Measurements from ENCODE around the gene NINL.
"Not testable (repeated sequence)": the region's sequence is repeated elsewhere in the genome, so short reads cannot be mapped to it uniquely, and the experiment has no call there.

The NINL gene

DNA sequence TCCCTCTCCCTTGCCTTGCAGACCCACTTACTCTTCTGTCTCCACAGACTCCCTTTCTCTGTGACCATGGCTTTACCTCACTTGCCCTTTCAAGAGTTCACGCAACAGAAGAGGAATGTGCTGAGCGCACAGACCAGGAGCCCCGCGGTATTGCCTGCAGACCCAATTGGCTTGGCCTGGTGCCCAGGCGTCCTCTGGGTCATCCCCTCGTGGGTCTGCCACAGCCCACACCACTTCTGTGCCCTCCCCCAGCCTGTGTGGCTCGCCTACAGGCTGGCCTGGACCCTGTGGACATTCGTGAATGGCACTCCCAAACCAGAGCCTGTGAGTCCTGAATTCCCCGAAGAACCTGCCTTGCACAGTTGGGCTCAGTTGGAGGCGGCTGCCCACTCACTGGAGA, 15.3 kb upstream of the NINL start:
- DNase-seq (ENCODE audit: extremely low read depth in 1 of 2, low read depth in 1 of 2), result no peak

DNA sequence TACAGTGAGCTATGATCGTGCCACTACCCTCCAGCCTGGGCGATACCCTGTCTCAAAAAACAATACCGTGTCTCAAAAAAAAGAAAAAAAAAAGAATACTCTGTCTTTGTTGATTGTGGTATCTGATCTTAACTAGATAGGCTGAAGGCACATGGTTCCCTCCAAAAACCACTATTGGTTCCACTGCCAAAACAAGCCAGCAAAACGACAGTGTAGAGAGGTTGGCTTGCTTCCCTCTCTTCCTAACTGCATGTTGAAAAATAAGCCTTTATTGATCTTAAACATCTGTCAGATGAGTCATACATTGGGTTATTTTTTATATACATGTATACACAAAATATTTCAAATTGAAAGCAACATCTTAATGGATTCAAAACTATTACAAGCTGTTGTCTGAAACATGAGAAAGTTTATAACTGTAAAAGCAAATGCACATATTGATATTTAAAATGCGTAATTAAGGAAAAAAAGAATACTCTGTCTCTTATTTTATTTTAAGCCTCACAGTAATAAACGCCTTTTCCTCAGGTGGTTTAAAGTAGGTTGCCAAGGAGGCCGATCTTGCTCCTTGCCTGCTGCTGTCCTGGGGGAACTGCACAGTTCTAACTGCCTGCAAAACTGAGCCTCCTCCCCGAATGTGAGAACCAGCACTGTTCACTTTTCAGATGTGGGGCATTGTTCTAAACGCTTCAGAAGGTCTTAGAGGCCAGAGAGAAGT, 7.0 kb upstream of the NINL start:
- DNase-seq (ENCODE audit: extremely low read depth in 1 of 2, low read depth in 1 of 2), result no peak

DNA sequence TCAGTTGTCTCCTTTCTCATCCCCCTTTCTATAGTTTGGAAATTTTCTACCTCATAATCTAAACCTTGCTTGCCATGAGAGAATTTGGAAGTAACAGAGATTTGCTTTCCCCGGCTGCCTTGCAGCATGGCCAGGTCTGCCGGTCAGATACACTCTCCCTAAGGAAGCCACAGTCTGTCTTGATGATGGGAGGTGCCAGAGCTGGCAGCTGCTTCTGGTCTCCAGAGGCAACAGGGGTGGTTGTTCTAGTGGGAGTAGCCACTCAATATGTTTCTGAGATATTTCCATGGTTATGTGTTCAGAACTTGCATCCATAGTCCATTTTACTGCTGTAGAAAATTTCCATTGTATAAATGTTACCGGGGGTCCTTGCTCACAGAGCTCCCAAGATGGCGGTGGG, 5.4 kb upstream of the NINL start:
- DNase-seq (ENCODE audit: extremely low read depth in 1 of 2, low read depth in 1 of 2), result not testable (repeated sequence)

DNA sequence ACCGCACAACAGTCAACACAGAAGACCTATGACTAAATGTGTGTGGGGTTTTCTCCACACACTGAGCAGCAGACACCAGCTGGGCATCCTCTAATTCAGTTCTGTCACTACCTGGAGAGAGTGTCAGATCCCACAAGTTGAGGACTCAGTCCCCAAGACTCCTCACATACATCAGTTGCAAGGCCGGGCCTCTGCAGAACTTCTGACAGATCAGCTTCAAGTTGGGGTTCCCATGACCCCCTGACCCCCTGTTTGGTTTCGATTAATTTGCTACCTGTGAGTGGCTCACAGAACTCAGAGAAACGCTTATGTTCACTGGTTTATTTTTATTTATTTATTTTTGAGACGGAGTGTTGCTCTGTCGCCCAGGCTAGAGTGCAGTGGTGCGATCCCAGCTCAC, 3.2 kb upstream of the NINL start:
- no peak for DNase-seq (ENCODE audit: extremely low read depth in 1 of 2, low read depth in 1 of 2)

DNA sequence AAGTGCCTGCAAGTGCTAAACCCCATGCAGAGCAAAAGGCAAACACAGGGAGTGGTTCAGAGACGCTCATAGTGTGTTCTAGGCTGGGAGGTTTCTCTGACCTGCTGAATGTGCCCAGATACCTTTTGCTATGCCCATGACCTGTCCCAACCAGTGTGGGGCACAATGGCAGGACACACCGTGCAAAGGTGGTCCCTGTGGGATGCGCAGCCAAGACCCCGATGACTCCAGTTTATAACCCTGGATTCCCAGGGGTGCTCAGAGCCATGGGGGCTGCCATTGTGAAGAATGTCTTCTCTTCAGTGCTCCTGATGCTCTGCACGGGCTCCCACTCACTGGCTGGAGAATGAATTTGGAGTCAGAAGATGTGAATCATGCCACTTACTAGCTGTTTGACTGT, 2.2 kb upstream of the NINL start:
- no peak for DNase-seq (ENCODE audit: extremely low read depth in 1 of 2, low read depth in 1 of 2)

DNA sequence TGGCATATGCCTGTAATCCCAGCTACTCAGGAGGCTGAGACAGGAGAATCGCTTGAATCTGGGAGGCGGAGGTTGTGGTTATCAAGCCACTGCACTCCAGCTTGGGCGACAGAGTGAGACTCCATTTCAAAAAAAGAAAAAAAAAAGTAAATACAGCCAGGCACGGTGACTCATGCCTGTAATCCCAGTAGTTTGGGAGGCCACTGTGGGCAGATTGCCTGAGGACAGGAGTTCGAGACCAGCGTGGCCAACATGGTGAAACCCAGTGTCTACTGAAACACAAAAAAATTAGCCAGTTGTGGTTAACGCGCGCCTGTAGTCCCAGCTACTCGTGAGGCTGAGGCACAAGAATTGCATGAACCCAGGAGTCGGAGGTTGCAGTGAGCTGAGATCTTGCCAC, 1.5 kb upstream of the NINL start:
- DNase-seq (ENCODE audit: extremely low read depth in 1 of 2, low read depth in 1 of 2), result no peak

DNA sequence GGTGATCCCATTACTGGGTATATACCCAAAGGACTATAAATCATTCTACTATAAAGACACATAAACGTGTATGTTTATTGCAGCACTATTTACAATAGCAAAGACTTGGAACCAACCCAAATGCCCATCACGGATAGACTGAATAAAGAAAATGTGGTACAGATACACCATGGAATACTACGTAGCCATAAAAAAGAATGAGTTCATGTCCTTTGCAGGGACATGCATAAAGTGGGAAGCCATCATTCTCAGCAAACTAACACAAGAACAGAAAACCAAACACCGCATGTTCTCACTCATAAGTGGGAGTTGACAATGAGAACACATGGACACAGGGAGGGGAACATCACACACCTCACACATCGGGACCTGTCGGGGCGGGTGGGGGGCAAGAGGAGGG, 1.7 kb downstream of the NINL start:
- DNase-seq (ENCODE audit: extremely low read depth in 1 of 2, low read depth in 1 of 2), result not testable (repeated sequence)

DNA sequence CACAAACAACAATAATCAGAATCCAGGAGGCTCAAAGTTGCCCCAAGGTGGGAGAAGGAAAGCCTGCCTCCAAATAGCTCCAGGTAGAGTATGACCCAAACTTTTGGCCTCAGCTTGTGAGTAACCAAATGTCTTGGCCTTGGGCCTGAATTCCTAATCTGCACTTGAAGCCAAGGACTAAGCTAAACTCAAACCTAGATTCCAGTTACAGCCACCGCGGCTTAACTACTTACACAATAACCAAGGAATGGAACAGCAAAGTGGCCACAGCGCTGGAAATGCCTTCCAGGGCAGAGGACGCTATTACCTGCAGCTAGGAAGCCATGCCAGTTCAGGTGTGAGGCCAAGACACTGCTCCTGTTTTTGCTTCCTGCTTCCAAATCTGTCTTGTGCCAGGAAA, 4.6 kb downstream of the NINL start:
- DNase-seq (ENCODE audit: extremely low read depth in 1 of 2, low read depth in 1 of 2), result no peak

DNA sequence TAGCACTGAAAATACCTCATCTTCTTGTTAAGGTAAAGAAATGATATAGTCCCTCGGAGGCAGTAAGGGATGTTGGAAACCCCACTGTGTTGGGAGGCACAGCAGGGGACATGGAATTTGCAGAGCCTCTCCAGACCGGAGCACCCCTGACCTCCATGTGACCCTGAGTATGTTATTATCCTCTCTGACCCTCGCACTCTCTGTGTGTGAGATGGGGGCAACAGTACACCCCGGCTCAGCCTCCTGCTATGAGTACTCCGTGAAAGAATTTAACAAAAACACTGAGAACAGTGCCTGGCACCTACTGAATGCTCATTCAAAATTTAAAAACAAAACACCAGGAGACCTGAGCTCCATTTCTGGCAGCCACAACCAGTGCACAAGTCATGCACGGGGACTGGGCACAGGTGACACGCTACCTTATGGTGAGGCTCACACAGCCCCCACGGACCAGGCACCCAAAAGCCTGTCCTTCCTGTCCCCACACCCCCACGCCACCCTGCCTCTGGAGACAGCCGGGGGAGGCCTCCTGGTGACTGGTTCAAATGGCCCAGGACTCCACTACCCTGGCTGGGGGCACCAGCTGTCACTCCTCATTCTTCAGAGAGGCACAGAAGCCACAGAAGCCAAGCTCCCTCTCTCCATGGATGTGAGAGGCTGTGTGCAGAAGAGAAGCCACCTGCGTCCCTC, 6.1 kb downstream of the NINL start:
- DNase-seq (ENCODE audit: extremely low read depth in 1 of 2, low read depth in 1 of 2), result no peak

DNA sequence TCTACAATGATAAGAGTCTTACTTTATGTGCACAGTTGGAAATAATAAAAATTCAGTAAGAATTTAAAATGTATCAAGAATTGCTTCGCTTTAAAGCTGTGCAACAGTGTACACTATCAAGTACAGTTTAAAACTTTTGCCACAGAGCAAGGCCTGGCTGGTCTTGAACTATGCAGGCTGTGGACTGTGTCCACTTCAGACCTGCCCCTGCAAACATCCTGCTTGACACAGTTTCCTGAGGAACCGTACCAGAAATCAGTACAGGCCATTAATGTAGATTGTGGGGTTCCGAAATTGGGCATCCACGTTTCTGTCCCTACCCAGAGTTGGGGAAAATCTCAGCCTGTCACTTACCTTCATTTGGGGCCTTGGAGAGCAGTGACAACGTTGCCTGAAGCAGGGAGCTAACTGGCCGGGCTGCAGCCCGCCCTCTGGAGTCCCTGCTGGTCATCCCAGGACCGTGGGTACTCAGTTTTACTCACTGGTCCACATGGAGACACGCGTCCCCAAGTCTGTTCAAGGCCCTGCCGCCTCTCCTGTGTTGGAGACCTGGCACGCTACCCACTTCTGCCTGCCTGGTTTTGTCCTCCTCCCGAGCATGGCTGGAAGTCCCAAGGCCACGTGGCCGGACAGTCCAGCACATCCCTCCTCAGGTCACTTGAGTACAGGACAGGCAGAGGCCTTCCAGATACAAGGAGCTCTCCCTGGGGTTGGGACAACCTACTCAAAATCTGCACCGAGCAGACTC, 8.4 kb downstream of the NINL start:
- no peak for DNase-seq (ENCODE audit: extremely low read depth in 1 of 2, low read depth in 1 of 2)

DNA sequence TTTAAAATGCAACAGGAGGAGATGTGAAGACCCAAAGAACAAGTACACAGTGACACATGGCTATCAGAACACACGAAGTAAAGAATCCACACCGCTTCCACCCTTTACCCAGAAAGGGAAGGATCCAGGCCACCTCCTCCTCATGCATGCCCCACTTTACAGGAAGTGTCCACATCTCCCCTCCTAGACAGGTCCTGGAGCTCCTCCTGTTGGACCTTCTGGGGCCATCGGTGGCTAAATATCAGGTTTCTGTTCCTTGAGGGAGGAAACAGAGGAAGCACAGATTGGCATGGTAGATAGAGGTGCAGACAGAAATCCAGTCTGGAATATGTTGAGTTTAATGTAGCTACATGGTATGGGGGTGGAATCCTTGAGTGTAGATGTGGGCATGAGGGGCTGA, 10.9 kb downstream of the NINL start:
- no peak for DNase-seq (ENCODE audit: extremely low read depth in 1 of 2, low read depth in 1 of 2)

DNA sequence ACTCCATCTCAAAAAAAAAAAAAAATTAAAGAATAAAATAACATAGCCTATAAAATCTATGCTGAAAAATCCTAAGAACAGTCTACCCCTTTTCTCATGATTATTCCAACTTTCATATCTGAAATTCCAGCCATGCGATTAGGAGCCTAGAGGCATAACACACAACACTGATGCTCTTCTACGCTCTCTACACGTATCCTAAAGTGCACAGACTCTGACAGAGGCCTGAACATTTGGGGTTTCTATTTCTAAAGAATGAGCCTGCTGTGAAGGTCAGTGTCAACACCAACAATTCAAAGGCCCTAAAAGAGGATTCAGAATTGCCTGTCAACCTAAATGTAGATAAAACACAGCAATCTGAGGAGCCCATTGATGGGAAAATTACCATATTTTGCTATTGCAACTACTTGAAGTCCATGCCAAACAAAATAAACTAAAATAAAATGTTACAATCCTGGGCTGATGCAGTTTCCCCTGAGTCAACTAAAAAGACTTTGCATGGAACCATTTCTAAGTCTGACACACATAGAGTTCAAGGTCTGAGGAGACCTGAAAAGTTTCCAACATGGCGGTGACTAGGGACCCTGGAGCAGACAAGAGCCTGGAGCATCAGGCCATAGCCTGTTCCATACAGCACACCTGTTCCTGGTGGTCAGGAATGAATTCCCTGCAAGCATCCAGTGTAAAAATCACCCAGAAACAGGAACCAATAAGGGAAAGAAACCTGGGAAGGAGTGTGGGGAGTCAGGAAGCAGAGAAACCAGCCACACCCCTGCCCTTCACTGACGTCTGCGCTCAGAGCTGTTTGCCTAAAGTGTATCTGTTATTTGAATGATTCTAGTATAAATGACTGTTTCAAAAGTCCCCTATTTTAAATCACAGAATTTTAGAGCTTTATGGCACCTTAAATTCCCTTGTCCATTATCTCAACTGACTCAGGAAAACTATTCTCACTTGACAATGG, 11.8 kb downstream of the NINL start:
- DNase-seq (ENCODE audit: extremely low read depth in 1 of 2, low read depth in 1 of 2), result no peak

DNA sequence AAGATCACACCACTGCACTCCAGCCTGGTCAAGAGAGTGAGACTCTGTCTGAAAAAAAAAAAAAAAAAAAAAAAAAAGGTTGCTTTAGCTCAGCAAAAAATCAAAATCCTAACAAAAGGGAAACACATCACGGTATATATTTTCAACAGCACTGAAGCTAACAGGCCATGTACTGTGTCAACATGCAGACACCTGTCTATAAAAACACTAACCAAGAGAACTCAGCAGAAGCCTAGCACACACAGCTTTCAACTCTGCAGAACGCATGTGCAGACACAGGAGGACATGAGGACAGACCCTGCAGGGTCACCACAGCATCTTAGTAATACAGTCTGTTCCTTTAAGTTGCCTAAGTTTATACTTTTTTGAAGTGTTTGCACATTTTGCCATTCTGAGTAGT, 13.5 kb downstream of the NINL start:
- DNase-seq (ENCODE audit: extremely low read depth in 1 of 2, low read depth in 1 of 2), result no peak

DNA sequence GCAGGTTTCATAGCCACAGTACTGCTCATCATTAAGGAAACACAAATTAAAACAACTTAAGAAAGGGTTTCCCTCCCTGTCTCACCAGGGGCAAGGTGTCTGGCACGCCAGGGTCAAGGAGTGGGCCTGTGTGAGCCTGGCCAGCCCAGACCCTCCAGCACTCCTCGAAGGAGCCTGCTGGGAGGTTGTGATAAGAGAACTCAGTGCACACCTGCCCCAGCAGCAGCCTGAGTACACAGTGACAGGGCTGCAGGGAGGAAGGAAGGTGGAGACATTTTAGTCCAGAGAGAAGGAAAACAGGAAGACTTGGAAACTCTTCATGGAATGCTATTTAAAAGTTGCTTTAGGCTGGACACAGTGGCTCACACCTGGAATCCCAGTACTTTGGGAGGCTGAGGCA, 14.1 kb downstream of the NINL start:
- DNase-seq (ENCODE audit: extremely low read depth in 1 of 2, low read depth in 1 of 2), result no peak

DNA sequence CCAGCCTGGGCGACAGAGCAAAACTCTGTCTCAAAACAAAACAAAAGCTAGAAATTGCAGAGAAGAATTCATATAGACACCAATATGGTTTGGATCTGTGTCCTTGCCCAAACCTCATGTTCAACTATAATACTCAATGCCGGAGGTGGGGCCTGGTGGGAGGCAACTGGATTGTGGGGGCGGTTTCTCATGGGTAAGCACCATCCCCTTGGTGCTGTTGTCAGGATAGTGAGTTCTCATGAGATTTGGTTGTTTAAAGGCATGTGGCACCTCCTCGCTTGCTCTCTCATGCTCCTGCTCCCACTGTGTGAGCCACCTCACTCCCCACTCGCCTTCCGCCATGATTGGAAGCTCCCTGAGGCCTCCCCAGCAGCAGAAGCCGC, 15.2 kb downstream of the NINL start:
- DNase-seq (ENCODE audit: extremely low read depth in 1 of 2, low read depth in 1 of 2), result no peak

DNA sequence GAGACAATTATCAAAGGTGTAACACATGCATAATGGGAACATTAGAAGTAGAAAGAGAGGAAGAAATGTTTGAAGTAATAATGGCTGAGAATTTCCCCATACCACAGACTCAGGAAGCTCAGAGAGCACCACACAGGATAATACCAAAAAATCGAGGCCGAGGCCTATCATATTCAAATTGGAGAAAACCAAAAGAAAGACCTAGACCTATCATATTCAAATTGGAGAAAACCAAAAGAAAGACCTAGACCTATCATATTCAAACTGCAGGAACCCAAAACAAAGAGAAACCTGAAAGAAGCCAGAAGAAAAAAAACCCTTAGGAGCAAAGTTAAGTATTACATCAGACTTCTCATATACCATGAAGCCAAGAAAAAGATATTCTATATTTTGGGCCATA, 18.0 kb downstream of the NINL start:
- no peak for DNase-seq (ENCODE audit: extremely low read depth in 1 of 2, low read depth in 1 of 2)

DNA sequence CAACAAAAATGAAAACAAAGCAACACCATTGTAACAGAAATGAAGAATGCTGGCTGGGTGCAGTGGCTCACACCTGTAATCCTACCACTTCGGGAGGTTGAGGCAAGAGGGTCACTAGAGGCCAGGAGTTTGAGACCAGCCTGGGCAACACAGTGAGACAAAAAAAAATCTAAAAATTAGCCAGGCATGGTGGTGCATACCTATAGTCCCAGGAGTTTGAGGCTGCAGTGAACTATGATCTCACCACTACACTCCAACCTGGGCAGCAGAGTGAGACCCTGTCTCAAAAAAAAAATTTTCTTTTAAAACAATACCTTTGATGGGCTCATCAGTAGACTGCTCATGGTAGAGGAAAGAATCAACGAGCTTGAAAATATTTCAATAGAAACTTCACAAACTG, 18.5 kb downstream of the NINL start:
- no peak for DNase-seq (ENCODE audit: extremely low read depth in 1 of 2, low read depth in 1 of 2)

DNA sequence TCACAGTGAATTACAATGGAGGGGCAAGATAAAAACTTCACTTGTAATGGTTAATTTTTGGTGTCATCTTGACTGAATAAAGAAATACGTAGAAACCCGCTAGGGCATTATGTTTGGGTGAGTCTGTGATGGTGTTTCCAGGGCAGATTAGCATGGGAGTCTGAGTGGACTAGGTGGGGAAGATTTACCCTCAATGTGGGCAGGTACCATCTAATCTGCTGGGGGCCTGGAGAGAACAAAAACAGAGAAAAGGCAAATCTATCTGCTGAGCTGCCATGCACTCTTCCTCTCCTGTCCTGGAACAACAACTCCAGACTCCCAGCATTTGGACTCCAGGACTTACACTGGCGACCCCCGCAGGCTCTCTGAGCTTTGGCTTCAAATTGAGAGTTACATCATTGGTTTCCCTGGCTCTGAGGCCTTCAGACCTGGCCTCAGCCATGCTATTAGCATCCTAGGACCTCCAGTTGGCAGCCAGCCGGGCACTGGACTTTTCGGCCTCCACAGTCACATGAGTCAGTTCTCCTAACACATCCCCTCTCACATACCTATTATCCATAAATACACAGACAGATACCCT, 19.7 kb downstream of the NINL start:
- no peak for DNase-seq (ENCODE audit: extremely low read depth in 1 of 2, low read depth in 1 of 2)

DNA sequence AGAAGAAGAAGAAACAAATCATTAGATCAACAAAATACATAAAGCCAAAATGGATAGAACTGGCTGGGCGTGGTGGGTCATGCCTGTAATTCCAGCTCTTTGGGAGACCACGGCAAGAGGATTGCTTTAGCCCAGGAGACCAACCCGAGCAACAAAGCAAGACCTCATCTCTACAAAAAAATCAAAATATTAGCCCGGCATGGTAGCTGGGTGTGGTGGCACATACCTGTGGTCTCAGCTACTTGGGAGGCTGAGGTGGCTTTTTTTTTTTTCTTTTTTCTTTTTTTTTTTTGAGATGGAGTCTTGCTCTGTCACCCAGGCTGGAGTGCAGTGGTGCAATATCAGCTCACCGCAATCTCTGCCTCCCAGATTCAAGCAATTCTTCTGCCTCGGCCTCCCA, 21.5 kb downstream of the NINL start:
- DNase-seq (ENCODE audit: extremely low read depth in 1 of 2, low read depth in 1 of 2), result no peak

DNA sequence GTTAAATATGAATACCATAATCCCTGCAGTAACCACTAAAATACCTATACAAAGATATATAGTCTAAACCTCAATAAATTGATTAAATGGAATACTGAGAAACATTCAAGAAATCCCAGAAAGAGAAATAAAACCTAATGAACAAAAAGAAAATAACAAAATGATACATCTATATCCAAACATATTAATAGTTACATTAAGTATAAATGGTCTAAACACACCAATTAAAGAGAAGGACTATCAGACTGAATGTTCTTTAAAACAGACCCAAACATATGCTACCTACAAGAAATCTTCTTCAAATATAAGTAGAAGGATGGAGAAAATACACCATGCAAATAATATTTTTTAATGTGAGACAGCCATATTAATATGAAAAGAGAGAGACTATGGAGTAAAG, 22.0 kb downstream of the NINL start:
- no peak for DNase-seq (ENCODE audit: extremely low read depth in 1 of 2, low read depth in 1 of 2)

DNA sequence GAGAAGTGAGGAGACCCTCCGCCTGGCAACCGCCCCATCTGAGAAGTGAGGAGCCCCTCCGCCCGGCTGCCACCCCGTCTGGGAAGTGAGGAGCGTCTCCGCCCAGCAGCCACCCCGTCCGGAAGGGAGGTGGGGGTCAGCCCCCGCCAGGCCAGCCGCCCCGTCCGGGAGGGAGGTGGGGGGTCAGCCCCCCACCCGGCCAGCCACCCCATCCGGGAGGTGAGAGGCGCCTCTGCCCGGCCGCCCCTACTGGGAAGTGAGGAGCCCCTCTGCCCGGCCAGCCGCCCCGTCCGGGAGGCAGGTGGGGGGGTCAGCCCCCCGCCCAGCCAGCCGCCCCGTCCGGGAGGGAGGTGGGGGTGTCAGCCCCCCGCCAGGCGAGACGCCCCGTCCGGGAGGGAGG, 23.6 kb downstream of the NINL start:
- DNase-seq (ENCODE audit: extremely low read depth in 1 of 2, low read depth in 1 of 2), result not testable (repeated sequence)
